ENCODE results near the gene FMNL2.

The FMNL2 gene

DNA sequence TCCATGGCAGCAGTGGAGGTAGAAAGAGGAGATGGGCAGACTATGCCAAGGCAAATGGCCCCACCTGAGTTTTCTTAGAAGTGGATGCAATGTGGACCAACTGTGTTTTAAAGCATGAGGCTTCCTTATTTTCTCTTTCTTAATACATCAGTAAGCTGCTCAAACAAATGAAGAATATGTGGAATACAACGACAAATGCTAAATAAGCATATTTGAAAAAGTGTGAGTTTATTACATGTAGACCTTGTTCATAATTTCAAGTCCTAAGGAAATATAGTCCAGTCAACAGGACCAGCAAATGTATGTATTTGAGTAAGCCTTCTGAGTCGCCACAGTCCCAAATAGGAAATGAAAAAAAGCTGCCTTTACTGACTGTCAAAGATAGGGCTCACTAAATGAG lies 204.4 kb downstream of the FMNL2 start:
- no peak for DNase-seq

DNA sequence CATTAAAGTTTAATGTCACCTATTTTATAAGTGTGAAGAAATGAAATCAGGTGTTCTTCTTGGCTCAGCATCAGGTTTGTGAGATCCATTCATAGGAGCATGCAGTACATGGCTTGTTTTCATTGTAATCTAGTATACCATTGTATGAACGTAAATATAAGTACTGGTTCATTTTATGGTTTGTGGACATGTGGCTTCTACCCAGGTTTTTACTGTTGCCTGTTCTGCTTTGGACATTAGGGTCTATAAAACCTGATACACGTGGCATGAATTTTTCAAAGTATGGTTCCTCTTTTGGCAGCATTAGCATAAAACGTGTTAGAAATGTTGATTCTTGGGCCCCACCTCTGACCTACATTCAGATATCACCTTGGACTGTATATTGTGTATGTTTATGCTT lies 206.7 kb downstream of the FMNL2 start:
- no peak for DNase-seq

DNA sequence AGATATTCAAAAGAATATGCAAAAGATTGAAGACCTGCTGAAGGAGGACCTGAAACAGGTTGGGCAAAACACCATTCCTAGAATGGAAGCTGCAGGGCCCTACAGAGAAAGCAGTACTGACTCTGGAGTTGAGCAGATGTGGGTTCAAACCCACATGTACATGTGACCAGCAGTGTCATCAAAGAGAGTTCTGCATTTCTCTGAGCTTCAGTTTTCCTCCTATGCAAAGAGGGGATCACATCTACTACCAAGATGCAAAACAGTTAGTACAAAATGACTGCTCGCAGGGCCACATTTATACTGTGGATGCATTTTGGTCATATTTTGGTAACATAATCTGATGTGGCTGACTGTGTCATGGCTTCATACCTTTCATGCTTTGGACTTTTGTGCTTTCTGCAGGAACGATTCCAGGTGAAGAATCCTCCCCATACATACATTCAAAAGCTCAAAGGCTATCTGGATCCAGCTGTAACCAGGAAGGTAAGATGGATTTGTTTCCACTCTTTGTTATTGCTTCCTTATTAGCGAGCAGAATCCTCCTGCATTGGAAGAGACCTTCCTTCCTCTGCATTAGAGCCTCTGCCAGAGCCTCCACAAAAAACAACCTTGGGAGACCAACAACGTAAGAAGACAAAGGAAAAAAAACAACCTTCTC lies 207.5 kb downstream of the FMNL2 start:
- no peak for DNase-seq

DNA sequence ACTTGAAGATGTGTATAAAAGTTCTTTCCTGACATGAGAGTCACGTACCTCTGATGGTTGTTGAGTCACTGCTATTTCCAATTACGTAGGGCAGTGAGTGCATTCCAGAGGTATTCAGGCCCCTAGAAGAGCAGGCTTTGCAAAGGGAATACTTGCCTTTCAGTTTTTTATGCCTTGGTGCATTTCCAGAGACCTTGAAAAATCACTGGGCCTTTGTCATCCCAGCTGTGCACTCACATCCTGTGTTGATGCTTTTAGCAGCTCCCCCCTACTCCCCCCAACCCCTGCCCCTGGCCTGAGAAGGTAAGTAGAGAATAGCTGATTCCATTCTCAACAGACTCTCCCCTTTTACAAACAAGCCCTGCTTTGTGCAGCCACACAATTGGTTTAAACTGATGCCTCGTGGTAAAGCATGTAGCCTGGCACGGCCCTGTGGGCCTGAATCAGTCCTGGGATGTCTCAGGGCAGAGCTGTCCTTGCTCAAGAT lies 208.1 kb downstream of the FMNL2 start:
- DNase-seq, result no peak

DNA sequence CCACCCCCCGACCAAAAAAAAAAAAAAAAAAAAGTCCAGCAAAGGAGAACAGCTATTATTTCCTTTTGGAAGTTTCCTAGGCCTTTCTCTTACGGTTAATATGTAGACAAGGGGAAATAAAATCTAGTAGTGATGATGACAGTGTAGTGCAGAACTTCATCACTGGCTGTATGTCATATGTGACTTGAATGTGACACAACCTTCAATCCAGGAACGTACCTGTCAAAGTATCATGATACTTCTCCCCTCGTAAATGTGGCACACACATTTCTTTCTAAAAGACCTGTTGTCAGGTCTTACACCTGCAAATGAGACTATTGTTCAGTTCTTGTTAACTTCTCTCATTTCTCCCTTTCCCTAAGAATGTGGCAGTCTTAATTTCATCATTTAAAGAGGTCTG lies 208.7 kb downstream of the FMNL2 start:
- DNase-seq, result no peak

DNA sequence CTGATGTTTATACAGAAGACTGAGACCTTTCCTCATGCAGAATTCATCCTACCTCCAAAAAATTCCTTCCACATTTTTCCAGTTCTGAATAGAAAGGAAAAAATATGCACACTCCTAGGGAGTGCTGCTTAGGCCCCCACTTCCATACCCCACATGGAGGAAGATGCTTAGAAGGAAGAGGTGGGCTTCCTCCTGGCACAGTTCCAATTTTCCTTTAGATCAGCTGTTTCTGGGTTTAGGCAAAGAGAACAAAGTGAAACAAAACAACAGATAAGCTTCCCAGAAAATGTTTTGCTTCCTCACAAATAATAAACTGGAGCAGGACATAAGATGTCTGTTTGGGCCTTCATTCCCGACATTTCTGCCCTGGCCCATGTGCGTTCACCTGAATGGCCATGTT lies 209.7 kb downstream of the FMNL2 start:
- no peak for DNase-seq

DNA sequence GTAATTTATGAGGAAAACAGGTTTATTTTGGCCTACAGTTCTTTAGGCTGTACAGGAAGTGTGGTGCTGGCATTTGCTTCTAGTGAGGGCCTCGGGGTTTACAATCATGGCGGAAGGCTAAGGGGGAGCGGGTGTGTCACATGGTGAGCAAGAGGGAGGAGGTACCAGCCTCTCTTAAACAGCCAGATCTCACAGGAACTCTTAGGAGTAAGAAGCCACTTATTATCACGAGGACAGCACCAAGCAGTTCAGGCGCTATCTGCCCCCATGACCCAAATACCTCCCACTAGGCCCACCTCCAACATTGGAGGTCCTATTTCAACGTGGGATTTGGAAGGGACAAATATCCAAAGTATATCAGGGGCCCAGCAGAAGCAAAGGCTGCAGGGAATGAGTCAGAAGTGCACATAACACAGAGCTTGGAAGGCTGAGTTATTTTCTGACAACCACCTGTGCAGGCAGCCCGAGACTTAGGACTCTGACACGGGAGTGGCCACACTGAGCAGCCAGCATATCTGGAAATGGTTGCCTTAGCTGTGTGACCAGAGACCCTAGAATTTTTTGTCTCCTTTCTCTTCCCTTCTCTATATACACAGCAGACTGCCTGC lies 211.4 kb downstream of the FMNL2 start:
- no peak for DNase-seq

DNA sequence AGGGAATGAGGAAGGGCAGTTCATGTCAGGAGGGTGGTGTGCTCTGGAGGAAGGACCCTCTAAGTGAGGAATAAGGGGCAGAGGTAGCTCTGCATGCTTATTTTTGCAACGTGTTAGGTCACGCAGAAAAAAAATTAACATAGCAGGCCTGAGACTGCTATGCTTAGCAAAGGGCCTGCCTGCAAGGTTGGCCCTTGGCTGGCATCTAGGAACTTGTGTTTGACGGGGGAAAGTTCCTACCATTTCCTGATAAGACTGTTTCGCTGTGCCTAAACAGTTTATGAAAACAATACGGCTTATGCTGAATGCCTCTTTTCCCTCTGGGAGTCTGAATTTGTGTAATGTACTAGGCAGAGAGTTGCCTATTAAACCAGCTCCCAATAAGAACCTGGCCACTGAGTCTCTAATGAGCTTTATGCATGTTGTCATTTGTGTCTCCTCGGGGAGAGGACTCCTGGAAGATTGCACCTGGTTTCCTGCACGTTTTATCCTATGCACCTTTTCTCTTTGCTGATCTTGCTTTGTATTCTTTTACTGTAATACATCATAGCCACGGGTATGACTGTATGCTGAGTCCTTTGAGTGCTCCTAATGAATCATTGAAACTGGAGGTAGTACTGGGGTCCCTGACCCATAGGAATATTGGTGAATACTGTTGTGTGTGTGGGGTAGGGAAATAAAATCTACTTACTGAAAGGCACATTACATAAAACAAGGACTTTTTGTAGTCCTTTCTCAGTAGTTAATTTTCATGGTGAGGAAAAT lies 213.3 kb downstream of the FMNL2 start:
- DNase-seq, result no peak

DNA sequence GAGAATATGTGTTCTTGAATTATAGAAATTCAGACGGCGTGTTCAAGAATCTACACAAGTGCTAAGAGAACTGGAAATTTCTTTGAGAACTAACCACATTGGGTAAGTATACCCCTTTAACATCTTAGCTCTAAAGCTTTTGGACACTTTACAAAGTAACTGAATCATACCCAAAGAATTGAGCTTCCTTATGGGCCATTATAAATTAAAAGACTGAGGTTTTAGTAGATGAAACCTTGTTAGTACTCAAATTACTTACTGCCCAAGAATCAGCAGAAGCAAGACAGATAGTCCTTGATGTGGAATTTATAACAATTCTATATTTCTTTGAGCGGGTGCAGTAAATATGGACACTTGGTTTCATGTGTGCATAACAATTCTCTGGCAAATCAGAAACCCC lies 214.0 kb downstream of the FMNL2 start:
- DNase-seq, result no peak

DNA sequence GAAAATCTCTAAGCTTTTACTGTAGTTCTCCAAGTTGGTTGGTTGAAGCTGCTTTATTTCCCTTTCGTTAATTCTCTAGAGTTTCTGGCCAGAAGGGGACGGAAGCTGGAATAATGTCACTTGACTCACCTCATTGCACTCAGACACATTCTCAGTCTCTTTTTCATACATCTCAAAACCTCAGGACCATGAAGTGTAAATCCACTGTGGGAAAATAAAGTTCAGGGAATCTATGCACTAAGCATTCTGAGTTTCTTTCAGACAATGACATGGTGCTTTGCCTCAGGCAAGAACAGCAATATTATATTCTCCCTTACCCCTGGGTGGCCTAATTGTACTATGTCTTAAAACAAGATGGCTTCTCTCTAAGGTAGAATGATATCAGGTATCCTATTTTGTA lies 214.4 kb downstream of the FMNL2 start:
- no peak for DNase-seq

DNA sequence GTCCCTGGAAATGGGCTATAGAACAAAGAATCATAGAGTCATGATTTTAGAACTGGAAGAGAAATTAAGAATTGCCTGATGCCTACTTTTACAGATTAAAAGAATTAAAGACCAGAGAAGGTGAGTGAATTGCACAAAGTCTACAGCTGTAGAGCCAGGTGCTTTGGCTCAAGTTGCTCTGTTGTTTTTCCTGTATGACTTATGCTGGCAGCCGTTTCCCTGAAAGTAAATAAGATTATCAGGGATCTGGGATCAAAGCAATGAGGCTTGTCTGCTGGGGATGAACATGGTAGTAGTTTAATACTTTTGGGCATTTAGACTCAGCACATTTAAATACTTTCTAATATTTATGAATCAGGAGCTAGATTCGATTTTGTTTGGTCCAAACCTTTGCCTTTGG lies 215.4 kb downstream of the FMNL2 start:
- DNase-seq, result no peak

DNA sequence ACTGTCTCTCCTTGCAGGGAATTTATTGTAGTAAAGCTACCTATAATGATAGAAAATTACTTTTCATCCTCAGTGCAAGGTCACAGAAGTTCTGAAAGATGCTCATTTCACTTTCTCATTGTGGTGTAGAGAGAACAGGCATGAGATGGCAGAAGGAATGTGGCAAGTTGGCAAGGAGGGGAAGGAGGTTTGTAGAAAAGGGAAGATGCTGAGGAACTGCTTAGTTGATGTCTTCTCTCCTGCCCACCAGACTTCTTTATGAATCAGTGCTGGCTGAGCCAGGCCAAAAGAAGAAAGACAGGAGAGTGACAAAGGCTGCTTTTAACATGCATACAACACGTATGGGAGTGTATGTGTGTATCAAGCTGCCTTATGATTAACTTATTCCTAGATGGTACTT lies 217.9 kb downstream of the FMNL2 start:
- no peak for DNase-seq

DNA sequence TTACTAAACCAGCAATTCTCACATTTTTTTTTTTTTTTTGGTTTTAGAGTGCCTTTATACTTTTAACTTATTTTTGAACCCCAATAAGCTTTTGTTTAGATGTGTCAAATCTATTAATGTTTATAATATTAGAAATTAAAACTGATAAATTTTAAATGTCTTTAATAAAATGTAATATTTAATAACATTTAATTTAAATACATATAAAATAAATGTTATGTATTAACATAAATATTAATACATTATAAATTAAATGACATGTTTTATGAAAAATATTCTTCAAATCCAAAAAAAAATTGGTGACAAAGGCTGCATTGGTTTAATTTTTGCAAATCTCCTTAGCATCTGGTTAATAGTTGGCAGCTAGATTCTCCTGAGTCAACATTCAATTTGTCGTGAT lies 218.5 kb downstream of the FMNL2 start:
- no peak for DNase-seq

DNA sequence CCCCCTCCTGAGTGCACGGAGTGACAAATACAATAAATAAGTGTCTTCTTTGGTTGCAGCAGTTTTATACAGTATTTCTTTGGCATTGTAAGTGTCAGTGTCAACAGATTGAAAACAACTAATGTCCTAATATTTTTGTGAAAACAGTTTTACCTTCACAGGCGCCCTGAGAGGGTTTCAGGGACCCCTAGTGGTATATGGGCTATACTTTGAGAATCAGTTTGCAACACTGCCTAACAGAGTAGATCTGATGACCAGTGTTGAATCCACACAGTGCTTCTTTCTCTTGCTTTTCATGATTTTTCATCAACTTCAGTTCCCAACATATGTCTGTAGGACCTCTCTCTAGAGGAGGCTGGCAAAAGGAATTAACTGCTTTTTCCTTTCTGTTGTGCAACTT lies 220.1 kb downstream of the FMNL2 start:
- no peak for DNase-seq

DNA sequence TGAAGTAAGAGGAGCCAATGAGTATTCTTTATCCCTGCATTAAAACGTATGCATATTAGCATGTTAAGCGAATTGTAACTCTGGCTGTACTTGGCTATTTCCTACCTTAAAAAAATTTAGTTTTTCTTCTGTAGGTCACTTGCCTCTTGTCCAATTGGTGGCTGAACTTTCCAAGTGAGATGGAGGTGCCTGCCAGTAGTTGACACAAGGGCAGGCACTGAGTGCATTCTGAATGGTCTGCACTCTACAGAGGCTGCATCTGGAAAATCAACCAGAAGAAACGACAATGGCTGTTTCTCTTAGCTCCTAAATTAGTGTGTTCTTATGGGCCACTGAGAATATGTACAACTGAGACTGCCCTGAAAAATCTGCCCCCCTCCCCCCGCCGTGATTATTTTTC lies 221.5 kb downstream of the FMNL2 start:
- DNase-seq, result no peak

DNA sequence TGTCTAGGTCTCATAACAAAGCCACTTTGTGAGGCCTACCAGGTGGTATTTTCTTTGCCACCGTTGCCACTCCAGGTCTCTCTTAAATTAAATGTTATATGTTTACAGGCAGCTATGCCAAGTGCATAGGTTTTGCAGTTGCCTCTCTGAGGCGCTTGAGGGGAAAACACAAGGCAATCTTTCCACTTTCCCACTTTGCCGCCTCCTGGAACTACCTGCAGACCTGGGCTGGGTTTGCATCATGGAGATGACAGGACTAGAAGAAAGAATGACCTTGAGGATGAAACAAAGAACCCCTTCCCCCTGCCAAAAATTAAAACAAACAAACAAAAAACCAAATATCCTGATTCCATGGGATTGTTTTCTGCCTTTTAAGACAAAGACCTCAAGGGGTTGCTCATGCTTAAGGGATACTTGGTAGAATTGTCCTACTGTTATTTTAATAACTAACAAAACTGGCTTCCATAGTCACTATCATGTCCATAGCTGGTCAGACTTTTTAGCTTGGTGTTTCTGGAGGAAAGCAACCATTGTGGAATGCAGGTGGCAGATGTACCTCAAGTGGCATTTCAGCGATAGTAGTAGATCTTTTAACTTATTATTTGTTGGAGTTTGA lies 222.4 kb downstream of the FMNL2 start:
- DNase-seq, result peak; percentile 44

DNA sequence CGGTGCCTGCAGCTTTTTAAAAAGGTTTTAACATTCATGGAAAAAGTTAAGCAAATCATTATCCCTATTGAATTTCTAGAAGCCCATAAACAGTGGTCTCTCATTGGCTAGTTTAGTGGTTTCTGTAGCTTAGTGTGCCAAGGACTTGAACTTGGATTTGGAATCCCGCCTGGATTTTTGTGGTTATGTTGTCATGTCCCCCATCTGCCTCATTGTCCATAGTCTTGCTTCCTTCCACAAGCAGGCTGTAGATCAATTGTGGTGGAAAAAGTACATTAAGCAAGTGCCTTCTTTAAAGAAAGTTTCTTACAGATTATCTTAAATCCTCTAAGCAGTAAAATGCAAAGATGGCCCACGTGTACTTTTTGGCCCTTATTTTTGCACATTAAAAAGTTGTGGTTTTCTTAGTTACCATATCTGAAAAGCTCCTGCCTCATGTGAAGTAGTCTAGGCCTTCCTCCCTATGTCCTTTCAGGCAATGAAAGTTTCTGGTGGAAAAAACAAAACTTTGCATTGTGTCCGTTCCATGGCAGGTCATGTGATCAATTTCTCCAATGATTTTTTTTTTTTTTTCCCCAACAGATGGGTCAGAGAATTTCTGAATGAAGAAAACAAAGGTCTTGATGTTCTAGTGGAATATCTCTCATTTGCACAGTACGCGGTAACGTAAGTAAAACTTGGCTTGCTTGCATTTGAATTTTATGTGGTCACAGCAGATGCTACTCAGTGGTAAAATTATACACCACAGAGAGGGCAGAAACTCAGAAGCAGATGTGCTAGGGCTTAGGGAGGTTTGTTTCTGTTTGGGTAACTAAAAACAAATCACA lies 223.4 kb downstream of the FMNL2 start:
- peak; percentile 58 for DNase-seq

DNA sequence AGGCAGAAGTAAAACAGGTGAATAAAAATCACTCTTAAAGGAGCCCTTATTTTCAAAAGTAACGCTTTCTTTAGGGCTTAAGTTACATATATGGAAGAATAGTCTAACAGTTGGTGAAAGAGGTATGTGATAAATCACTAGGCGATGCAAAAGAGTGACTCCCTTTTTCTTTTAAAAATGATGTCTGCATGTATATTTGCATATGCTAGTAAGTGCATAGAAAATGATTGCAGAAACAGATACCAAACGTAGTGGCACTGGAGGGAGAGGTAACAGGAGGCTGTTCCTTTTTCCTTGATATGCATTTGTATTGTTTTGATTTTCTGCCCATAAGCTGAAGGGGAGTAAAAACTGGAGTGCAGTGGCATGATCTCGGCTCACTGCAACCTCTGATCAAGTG lies 224.0 kb downstream of the FMNL2 start:
- no peak for DNase-seq

DNA sequence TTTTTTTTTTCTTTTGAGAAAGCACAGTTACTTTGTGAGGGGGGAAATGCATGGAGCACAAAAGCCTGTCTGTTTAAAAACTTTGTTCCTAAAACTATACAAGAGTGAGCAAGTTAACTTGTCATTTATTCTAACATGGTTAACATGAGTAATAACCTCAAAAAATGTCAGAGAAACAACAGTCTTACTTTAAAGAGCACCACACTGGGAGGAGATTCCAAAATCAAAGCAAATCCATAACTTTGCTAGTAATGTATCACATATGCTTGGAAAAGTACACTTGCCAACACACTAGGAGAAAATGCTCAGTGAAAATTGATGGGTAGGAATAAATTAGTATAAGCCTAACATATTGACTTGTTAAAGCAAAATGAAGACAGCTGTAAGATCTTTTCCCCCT lies 225.2 kb downstream of the FMNL2 start:
- DNase-seq, result no peak

DNA sequence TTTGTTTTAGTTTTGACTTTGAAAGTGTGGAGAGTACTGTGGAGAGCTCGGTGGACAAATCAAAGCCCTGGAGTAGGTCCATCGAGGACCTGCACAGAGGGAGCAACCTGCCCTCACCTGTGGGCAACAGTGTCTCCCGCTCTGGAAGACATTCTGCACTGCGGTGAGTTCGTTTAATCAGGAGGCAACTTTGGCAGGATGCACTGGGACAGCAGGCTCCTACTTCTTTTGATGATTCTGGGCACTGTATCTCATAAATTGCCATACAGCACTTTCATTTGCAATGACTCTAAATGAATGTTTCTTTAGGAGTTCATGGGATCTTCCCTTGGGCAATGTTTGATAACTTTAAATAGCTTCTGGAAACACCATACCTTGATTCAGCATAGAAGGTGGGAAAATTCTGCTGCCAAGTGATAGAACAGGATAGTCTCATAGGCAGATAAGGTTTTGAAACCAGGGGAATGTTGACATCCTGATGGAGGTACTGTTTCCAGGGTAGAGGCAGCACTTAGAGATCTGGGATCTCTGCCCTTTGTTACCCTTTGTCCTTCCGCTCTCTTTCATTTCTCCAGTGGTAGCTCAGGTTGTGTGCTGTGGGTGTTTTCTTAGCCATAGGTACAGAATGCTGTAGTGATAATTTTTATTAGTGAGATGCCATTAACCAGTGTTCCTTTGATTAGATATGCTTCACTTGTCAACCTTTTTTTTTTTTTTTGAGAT lies 226.1 kb downstream of the FMNL2 start:
- DNase-seq, result no peak

DNA sequence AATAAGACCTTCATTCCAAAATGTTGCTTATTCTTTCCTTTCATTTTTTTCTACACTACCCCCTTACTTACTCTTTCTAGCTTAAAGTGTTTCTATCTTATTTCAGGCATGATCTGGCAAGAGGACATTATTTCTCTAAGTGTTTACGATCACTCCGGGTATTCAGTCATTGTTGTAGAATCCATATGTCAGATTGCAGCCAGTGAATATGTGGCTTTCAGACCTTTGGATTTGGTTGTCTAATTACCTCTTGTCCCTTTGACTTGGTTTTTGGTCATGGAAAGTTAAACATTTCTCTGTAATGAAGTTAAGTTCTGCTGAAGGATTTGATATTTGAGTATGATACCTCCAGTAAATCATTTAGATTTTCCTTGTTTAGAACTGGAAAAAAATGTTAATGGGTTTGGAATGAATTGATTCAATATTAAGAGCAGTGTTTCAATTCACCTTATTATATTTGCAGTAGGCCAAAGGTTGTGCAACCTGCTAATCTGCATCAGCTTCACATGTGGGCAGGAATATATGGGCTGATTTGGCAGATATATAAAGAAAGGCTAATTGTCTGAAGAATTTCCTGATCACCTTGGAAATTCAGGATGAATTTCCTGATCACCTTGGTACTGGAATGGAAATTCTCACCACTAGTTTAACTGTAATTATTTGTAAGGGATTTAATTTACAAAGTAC lies 227.4 kb downstream of the FMNL2 start:
- no peak for DNase-seq

DNA sequence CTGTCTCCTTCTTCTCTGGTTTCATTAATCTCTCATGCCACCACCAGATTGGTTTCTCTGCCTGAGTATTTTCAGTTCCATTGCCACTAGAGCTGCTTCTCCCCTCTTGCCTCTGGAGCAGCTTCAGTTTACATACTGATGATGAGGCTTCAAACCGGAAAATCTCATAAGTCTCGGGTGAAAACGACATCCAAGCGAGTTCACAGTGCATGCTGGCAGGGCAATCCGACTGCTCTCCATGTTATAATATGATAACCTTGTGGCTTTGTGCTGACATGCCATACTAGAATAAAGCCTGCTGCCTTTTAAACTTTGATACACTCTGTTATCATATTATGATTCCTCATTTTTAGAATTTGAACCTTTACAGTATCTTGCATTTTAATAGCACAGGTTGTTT lies 228.8 kb downstream of the FMNL2 start:
- DNase-seq, result no peak

Measured in NCI-H524 treated with DMSO at 0.1 percent for 48 hours (cell line).